Mammary epithelial cell (primary cell): ENCODE data around the gene POU6F2.

Experiments used
- CTCF ChIP-seq, 2 donors: IDR thresholded peaks in 1 of 2; conservative IDR thresholded peaks in 1 of 2; 2 replicates each; pipeline ENCODE4 v1.5.1; 2011 to 2012; ENCODE audit warnings: inconsistent platforms in 2 of 2, low read length in 2 of 2, mild to moderate bottlenecking in 2 of 2, control low read depth in 1 of 2, low read depth in 1 of 2; ENCODE audit not compliant: insufficient read depth in 1 of 2; ENCODE audit errors: extremely low read depth in 1 of 2
- EZH2 ChIP-seq: IDR thresholded peaks from 2 replicates; pipeline ENCODE4 v1.6.1; 2012; ENCODE audit warnings: low read length, inconsistent platforms, borderline replicate concordance

- TF ChIP-seq CTCF (conservative IDR thresholded peaks at IDR 0.05 in 1 of 2, IDR thresholded peaks at IDR 0.05 in 1 of 2; ENCODE audit: extremely low read depth in 1 of 2, insufficient read depth in 1 of 2, low read depth in 1 of 2, low read length in 2 of 2) (no peak), EZH2 (no peak)
Observed at GRCh38 chr7:38992203-38992602, 14.5 kb downstream of the POU6F2 start.
